GM18508 (cell line): ENCODE results near the gene TATDN2.

Source experiments
- ATAC-seq: cut with Tn5 transposase; IDR thresholded peaks from one replicate; pipeline ENCODE4 v1.9.1; 2021; ENCODE audit warnings: moderate number of reproducible peaks; ENCODE audit not compliant: insufficient read depth, unreplicated experiment

TATDN2 gene

DNA sequence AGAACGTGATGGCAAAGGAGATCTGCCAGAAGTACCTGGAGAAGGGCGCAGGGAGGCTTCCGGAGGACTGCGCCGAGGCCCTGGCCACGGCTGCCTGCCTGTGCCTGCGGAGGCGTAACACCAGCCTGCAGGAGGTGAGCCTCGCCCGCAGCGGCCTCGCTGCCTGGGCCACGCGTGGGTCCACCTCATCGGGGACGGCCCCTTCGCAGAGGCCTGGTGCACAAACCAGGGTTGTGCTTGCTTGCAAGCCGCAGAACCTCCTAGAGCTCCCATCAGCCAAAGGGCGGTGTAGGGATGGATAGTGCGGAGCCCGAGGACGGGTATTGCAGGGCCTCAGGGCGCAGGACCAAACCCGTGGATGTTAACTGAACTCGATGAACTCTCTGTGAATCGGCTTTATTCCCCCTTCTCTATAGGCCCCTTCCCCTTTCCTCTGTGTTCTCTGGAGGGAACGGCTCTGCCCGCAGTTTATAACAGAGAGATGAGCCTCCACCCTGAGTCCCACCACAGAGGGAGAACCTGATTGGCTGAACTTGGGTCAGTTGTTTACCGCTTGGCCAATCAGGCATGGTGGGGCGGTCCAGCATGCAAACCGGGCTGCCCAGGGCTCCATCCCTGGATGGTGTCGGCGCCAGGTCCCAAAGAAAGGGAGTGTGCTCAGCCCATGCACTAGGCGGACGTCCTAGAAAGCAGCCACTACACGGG lies 13.6 kb upstream of the TATDN2 start:
- ATAC-seq = no peak

DNA sequence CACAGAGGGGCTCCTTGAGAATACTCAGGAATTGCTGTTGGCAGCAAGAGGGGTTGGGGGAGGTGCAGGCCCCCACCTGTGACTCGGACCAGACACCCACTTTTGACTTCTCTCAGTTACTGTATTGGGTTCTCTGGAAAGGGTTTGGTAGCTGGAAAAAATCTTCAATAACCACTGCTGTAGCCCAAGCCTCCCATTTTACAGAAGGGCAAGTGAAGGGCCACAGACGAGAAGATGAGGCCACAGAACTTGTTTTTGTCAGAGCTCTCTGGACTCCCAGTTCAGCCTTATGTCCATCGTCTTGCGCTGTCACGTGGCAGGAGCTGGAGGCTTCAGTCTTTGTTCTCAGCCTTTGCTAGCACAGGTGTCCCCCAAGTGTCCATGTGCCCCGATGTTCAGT lies 12.7 kb upstream of the TATDN2 start:
- ATAC-seq = no peak

DNA sequence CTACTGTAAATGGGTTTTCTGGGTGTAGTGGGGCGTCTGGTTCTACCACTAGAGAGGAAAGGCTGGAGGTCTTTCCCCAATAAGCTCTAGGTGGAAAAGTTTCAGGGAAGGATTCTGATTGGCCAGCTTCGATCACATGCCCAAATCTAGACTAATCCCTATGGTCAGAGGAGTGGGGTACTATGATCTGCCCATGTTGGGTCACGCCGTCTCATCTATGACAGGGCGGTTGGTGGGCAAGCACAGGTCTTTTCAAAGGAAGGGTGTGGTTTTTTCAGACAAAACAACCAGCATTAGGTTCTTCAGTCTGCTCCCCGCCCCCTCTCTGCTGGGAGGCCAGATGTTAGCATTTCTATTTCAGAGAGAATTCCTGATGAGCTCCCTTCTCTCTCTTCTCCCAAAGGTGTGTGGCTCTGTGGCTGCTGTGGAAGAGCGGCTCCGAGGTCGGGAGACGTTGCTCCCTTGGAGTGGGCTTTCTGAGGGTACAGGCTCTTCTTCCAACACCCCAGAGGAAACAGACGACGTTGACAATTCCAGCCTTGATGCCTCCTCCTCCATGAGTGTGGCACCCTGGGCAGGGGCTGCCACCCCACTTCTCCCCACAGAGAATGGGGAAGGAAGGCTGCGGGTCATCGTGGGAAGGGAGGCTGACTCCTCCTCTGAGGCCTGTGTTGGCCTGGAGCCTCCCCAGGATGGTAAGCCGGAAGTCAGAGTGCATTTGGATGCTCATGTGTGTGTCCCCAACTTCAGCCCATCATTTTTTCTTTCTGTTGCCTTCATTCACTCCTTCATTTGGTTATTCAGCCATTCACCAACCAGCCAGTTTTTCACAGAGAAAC lies 9.7 kb upstream of the TATDN2 start:
- ATAC-seq = no peak

DNA sequence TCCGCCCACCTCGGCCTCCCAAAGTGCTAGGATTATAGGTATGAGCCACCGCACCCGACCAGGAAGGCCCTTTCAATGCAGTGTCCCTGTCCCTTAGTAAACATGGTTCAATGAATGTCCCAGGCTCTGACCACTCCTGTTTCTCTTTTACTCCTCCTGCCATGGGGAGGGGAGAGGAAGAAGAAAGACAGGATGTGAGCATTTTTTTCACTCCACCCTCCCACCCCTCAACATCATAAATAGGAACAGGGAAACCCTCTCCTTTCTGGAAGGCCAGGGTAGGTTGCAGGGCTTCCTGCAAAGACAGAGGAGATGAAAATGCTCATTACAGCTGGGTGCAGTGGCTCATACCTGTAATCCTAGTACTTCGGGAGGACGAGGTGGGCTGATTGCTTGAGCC lies 7.5 kb upstream of the TATDN2 start:
- no peak for ATAC-seq

DNA sequence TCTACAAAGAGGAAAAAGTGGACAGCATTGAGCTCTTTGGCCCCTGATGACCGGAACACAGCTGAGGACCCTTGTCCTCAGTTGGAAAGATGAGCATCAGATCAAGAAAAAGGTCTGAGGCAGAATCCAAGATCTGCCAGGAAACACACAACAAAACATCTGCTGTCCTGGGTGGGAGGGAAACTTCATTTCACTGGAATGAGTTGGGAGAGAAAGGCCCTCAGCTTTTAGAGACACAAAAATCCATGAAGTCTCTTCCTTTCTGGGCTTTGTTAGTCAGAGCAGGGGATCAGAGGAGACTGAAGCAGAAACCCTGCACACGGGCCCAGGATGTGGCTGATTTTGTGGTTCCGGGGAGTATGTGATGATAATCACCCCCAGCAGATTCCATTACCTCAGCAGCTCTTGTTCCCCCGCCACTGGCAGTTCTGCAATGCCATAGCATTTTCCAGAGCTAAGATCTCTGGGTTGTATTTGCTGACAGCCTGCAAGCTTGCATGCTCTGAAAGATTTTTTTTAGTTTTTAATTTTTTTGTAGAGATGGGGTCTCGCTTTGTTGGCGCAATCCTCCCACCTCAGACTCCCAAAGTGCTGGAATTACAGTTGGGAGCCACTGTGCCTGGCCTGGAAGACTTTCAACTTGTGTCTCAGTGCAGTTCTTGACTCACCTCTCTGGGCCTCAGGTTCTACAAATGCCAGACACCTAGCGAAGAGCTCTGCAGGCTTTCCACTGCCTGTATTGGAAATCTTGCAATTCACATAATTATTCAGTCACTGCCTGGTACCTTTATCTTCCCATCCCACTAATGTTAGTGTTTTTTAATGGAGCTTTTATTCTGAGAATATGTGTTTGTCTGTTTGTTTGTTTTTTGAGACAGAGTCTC lies 5.8 kb upstream of the TATDN2 start:
- no peak for ATAC-seq

DNA sequence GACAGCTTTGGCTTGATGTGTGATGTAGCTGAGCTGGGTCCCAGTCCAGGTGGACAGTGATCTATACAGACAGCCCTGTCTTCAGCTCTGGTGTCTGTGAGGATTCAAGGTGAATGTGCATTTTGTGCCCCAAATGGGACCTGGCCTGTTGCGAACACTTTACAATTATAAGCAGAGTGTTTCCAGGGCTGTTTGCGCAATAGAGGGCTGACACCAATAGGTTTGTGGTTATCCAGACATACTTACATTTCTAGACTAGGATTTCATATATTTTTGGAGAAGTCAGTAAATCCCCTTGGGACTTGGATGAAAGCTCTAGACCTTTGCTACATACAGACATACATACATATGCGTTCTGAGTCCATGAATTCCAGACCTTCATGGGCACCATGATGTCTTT lies 4.2 kb upstream of the TATDN2 start:
- ATAC-seq = no peak

DNA sequence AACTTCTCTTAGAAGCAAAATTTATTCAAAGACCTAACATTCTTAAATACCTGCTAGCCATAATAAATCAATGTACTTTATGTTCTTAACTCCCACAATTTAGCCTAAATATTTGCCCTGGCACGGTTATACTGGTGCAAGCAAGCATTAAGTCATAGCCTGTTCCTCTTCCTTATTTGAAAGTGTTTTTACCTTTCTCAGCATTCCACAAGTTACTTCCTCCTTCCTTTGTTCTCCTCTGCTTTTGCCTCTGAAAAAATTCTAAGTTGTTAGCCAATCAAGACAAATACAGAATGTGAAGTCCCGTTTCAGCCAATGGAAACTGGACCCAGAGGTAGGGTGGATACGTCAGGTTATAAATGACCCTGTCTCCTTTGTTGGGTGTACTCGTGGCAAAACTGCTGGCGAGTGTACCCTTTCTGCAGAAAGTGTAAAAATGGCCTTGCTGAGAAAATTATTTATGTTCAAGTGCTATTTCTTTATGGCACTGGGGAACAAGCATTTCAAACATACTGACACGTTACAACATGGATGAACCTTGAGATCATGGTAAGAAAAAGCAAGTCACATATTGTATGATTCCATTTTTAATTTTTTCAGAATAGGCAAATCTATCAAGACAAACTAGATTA lies 3.1 kb upstream of the TATDN2 start:
- ATAC-seq = no peak

DNA sequence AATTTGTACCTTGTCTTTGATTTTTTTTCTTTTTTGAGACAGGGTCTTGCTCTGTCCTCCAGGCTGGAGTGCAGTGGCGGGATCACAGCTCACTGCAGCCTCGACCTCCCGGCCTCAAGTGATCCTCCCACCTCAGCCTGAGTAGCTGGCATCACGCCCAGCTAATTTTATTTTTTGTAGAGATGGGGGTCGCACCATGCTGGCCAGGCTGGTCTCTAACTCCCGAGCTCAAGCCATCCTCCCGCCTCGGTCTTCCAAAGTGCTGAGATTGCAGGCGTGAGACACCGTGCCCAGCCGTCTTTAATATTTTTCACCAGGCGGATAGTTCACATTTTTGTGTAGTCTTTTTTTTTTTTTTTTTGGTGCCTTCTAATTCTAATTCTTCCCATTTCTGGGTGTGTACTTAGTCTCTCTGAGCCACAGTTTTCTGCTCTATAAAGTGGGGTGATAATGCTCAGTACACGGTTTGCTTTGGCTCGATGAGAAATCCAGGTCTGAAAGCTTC lies 528 bp upstream of the TATDN2 start:
- ATAC-seq = no peak

DNA sequence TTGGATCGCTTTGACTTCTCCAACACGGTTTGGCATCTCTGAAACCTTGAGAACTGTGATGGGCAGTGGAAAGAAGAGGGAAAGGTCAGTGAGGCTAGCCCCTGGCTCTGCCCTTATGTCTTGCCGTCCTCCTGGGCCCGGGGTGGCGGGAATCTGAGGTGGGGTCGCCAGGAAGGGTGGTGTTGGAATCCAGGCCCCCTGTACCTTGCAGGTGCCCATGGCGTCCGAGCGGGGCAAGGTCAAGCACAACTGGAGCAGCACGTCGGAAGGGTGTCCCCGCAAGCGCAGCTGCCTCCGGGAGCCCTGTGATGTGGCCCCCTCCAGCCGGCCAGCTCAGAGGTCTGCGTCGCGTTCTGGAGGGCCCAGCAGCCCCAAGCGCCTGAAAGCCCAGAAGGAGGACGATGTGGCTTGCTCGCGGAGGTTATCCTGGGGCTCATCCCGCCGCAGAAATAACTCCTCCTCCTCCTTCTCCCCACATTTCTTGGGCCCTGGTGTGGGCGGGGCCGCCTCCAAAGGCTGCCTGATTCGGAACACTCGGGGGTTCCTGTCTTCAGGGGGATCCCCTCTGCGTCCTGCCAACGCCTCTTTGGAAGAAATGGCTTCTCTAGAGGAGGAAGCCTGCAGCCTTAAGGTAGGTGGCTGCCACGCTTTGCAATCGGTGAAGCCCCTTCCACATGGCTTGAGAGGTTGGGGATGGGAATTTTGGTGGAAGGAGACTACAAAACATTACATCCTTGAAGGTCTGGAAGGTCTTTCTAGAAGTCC lies 907 bp downstream of the TATDN2 start:
- ATAC-seq = no peak

DNA sequence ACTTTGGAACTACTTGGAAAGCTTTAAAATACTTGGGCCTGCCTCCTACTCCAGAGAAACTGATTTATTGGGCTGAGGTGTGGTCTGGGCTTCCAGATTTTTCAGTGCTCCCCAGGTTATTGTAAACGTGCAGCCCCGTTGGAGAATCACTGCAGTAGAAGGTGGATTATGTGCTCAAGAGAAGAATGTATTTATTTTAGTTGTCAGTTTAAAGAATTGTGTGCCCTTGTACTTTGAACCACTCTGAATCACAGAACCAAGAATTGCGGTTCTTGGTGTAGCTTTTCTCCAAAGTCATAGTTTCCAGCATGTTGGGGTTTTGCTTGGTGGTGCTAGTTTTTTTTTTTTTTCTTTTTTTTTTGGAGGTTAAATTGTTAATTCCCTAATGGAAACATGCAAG lies 1.6 kb downstream of the TATDN2 start:
- no peak for ATAC-seq

DNA sequence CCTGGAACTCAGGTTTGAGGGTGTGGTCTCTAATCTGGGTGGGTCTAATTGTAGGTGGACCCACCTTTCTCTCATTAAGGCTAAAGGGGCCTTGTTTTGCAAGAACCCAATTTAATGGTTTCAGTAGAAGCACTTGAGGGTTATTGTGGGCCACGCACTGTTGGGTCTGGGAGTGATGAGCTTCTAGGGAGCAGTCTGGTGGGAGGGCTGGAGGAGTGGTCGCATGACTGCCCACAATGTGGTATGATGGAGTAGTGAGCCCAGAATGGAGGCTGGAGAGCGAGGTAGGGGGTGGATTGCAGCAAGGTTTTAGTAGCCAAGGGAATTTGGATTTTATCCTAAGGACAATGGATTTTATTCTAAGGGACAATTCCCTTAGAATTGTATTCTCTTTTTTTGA lies 2.7 kb downstream of the TATDN2 start:
- ATAC-seq = no peak

DNA sequence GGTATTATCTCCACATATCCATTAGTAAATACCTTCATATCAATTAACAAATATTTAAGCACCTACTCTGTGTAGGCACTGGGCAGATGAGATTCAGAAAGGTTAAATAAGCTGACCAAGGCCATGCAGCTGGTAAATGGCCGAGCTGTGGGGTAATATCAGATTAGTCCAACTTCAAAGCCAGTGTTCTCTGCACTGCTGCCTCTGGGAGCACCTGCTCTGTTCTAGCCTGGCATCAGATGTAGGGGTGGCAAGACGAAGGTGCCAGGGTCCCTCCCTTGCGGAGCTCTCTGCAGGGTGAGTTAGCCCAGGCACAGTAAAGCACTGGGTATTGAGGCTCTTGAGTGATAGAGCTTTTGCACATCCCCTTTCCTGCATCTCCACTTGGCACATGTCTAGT lies 5.5 kb downstream of the TATDN2 start:
- ATAC-seq = no peak

DNA sequence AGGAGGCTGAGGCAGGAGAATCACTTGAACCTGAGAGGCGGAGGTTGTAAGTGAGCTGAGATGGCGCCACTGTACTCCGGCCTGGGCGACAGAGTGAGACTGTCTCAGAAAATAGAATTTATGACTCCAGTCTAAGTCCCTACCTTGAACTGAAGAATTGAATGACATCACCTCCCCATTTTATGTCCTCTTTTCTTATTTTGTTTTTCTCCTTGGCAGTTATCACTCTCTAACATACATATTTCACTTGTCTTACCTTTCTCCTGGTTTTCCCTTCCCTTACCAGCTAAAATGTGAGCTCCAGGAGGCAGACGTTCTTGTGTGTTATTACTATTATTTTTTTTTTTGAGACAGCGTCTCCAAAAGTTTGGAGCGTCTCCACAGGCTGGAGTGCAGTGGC lies 7.6 kb downstream of the TATDN2 start:
- ATAC-seq = no peak

DNA sequence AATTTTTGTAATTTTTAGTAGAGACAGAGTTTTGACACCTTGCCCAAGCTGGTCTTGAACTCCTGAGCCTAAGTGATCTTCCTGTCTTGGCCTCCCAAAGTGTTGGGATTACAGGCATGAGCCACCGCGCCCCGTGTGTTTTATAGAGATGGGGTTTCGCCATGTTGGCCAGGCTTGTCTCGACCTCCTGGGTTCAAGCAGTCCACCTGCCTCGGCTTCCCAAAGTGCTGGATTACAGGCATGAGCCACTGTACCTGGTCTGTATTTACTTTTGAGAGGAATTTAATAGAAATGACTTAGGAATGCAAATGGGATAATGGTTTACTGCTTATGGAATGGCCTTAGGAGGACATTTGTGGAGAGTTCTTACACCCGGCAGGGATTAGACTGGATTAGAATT lies 10.8 kb downstream of the TATDN2 start:
- no peak for ATAC-seq

DNA sequence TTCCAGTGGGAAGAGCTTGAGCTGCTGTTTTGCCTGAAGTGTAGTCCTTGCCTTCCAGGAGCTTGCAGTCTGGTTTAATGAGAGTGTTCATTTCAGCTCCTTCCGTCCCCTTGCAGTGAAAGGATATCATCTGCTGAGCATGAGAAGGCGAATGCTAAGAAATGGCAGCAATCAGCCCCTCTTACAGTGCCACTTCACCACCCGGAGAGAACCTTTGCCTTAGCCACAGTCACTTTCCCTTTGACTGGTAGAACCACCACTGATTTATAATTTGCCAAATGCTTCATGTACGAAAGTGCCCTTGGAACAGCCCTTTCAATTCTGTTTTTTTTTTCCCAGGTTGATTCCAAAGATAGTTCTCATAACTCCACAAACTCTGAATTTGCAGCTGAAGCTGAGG lies 11.5 kb downstream of the TATDN2 start:
- no peak for ATAC-seq

DNA sequence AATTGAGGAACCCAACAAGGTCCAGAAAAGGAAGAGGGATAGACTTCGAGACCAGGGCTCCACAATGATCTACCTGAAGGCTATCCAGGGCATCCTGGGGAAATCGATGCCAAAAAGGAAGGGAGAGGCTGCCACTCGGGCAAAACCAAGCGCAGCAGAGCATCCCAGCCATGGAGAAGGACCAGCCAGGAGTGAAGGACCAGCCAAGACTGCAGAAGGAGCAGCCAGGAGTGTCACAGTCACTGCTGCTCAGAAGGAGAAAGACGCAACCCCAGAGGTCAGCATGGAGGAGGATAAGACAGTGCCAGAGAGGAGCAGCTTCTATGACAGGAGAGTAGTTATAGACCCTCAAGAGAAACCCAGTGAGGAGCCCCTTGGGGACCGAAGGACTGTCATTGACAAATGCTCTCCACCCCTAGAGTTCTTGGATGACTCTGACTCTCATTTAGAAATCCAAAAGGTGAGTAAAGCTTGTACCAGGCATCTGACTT lies 12.0 kb downstream of the TATDN2 start:
- no peak for ATAC-seq

DNA sequence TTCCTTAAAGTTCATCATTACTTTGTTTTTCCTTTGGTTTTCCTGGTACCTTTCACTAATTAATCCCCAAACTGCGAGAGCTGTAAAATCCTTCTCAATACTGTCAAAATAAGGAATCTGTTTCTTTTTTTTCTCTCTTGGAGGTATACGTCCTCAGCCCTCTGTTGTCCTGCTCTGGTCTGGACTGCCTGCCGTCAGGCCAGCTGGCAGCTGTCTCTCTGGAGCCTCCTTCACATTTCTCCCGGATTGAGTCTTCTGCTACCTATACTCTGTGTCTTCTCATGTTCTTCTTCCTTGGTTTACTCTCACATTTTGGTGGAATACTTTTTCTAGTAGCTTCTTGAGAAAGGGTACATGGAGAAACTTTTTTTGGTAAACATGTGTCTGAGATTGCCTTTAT lies 13.8 kb downstream of the TATDN2 start:
- no peak for ATAC-seq

DNA sequence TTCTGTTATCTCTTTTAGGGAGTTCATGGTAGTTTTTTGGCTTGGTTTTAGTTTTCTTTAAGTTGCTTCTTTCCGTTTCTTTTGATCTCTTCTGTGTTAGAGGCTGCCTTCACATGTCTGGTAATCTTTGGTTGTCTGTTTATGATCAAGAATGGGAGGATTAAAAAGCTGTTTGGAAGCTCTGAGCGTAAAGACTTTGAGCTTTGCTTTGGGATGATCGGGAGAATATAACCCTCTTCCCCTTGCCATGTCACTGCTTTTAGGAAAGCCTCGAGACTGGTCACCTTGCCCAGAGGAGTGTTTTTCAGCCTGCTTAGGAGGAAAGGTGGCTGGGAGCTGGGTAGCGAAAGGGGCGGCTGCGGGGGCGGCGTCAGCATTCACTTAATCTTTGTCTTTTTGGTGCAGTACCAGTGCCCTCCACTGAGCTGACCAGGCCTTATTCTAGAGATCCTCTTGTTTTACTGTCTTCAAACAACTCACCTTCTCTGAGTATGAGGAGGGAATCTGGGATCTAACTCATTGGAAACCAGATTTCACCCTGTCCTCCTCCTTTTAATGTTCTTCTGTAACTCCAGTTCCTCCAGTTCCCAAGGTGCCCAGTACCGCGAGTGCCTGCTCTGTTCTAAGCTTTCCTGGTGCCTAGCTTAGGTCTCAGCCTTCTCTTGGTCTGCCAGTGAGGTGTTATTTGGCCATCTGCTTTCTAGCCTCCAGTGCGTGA lies 15.5 kb downstream of the TATDN2 start:
- no peak for ATAC-seq

DNA sequence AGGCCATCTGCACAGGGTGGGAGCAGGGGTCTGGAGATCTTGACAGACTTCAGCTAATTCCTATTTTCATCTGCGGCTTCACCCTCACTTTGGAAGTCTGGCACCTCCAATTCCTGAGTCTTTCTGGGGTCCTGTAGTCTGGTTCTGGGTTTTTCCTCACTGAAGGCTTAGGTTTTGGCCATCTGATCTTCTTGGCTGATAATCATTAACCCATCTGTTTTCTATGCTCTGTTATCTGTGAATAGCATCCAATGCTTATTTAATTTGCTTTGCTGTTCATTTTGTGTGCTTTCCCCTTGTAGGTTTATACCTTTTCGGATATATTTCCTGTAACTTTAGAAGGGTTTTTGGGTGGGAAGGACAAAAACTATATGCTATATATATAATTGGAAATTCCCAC lies 17.6 kb downstream of the TATDN2 start:
- ATAC-seq = no peak
